GM18508 (cell line): Measurements from ENCODE around the gene ATP2C2.
"Not testable (repeated sequence)": the region's sequence is repeated elsewhere in the genome, so short reads cannot be mapped to it uniquely, and the experiment has no call there.

Experiments
- ATAC-seq: cut with Tn5 transposase; IDR thresholded peaks from one replicate; pipeline ENCODE4 v1.9.1; 2021; ENCODE audit warnings: moderate number of reproducible peaks; ENCODE audit not compliant: insufficient read depth, unreplicated experiment

Gene ATP2C2, protein sequence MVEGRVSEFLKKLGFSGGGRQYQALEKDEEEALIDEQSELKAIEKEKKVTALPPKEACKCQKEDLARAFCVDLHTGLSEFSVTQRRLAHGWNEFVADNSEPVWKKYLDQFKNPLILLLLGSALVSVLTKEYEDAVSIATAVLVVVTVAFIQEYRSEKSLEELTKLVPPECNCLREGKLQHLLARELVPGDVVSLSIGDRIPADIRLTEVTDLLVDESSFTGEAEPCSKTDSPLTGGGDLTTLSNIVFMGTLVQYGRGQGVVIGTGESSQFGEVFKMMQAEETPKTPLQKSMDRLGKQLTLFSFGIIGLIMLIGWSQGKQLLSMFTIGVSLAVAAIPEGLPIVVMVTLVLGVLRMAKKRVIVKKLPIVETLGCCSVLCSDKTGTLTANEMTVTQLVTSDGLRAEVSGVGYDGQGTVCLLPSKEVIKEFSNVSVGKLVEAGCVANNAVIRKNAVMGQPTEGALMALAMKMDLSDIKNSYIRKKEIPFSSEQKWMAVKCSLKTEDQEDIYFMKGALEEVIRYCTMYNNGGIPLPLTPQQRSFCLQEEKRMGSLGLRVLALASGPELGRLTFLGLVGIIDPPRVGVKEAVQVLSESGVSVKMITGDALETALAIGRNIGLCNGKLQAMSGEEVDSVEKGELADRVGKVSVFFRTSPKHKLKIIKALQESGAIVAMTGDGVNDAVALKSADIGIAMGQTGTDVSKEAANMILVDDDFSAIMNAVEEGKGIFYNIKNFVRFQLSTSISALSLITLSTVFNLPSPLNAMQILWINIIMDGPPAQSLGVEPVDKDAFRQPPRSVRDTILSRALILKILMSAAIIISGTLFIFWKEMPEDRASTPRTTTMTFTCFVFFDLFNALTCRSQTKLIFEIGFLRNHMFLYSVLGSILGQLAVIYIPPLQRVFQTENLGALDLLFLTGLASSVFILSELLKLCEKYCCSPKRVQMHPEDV

DNA sequence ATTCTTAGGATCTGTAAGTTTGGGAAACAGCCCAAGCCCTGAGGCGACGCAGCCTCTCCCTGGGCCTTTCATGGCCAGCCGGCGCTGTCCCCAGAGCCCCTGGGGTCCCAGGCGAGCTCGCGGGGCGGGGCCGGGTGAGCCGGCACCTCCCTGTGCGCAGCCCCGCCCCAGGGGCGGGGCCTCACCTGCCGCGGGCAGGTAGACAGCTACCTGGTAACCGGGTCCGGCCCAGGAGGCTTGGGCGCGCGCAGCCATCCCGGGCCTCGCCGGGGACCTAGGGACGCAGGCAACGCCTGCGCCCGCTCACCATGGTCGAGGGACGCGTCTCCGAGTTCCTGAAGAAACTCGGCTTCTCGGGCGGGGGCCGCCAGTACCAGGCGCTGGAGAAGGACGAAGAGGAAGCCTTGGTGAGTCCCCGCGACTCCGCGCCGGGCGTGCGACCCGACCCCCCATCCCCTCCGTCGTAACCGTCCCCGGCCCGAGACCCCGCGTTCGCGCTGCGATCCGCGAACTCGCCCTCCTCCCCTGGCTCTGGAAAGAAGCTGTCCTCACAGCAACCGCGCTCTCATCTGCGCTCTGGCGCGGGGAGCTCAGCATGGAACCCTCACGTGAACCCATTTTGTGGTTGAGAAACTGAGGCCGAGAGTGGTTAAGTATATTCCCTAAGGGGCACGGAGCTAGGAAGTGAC, at the start of gene ATP2C2:
ATP2C2 (plus strand) TSS at position 231 of the 689 bp plus-strand sequence; CDS start at position 309, 78 bp downstream.
- ATAC-seq = no peak

DNA sequence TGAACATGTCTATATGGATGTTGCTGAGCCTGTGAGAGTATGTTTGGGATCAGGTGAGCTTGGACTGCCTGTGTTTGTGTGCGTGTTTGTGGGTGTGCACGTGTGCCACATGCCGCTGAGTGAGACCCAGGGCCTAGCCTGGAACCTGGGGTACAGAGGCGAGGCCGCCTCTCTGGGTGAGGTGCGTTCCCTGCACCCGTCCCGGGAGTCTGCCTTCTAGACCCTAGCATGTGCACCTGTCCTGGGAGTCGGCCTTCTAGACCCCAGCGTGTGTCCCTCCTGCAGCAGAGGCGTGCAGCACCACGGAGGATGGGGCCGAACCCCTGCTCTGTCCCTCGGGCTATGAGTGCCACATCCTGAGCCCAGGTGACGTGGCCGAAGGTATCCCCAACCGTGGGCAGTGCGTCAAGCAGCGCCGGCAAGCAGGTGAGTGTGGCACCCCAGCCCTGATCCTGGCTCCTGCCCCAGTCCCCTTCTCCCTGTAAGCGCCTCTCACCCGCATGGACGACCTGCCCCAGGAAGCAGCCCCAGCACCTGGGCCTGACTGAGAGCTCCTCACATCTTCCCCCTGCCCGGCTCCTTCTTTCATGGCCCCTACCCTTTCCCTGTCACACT, 49.1 kb upstream of the ATP2C2 start:
- ATAC-seq = no peak

DNA sequence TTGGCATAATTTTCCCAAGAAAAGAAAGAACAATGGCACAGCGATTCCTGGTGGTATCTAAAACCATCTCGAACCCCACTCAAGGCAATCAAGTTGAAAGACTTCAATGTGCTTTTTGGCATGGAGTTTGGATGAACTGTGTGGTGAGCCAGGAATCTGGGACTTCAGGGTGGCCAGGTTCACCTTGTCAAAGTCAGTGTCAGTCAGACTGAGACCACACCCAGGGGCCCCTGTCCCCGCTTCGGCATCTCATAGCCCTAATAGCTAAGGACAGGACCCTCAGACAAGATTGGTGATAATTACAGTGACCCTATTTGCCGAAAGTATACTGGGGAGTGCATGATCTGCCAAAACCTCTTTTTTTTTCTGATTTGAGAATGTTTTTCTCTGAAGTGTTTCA, 47.8 kb upstream of the ATP2C2 start:
- ATAC-seq = no peak

DNA sequence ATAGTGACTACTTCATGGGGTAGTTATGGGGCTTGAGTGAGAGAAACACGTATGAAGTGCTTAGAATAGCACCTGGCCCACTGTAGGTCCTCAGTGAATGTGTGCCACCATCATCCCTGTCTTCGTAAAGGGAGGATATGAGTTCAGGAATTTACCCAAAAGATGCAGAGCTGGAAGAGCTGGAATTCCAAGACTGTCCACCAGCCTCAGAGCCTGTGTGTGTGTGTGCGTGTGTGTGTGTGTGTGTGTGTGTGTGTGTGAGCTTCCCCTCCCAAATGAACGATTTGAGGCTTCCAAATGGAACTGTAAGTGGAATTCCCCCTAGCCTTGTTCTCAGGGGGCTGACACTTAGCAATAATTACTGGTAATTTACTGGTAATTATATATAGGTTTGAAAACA, 46.4 kb upstream of the ATP2C2 start:
- ATAC-seq = no peak

DNA sequence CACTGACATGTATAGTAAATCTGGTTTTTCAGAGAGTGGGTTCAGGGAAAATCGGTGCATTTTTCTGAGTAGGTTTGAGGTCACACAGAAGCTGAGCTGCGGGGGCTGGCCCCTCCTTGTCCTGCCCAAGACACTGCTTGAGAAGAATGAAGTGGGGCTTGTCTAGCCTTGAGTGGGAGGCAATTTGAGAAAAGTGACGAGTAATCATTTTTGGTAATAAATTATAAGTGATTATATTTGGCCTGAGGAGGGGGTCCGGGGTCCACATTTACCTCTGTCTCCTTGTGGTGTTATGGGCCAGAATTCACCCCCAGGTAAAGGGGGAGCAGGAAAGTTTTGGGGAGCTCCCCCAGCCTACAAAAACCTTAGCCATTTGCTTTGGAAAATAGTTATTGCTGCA, 45.6 kb upstream of the ATP2C2 start:
- ATAC-seq = no peak

DNA sequence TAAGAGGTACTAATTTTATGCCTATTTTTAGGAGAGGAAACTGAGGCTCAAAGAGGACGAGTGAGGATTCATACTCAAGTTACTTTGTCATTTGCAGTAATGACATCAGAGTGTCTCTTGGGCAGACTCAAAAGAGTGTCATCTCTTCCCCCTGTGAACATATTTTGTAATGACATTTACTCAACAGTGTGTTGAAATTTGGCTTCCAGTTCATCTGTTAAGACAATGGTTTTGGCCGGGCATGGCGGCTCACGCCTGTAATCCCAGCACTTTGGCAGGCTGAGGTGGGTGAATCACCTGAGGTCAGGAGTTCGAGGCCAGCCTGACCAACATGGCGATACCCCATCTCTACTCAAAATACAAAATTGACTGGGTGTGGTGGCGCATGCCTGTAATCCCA, 44.7 kb upstream of the ATP2C2 start:
- ATAC-seq = no peak

DNA sequence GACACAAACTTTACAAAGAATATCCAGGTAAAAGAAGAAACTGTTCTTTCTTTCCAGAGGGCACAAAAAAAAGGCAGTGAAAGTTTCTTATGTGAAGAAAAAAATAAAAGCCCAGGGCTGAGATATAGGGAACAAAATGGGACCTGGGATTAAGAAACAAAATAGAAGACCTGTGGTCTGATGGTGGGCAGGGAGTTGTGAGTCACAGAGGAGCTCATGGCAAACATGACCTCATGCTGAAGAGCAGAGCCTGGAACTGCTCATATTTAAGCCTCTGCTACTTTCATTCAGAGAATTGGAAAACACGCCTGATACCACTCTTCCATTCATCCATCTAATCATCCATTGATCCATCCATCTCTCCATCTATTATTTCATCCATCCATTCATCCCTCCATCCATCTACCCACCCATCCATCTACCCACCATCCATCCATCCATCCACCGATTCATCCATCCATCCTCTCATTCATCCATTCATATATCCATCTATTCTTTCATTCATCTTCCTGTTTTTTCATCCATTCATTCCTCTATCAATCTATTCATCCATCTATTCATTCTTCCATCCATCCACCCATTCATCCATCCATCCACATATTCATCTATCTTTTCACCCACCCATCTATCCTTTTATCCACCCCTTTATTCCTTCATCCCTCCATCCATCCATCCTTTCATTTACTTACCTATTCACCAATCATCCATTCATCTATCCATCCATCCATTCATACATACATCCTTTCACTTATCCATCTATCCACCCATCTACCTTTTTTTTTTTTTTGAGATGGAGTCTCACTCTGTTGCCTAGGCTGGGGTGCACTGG, 43.7 kb upstream of the ATP2C2 start:
- ATAC-seq = no peak

DNA sequence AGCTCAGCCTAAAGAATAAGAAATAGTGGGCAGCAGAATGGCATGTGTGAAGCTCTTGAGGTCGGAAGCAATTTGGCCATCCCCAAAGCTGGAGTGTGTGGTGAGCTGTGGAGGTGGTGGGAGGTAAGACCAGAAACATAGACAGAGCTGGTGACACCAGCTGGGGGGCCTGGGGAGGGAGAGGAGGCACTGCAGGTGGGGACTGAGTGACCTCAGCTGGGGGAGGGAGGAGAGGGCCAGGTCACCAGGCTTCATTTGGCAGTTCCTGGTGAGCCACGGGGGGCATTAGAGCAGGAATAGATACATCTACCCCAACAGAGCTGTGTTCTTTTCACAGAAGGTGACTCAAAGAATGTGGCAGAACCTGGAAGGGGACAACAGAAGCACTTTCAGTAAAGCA, 41.8 kb upstream of the ATP2C2 start:
- ATAC-seq = no peak

DNA sequence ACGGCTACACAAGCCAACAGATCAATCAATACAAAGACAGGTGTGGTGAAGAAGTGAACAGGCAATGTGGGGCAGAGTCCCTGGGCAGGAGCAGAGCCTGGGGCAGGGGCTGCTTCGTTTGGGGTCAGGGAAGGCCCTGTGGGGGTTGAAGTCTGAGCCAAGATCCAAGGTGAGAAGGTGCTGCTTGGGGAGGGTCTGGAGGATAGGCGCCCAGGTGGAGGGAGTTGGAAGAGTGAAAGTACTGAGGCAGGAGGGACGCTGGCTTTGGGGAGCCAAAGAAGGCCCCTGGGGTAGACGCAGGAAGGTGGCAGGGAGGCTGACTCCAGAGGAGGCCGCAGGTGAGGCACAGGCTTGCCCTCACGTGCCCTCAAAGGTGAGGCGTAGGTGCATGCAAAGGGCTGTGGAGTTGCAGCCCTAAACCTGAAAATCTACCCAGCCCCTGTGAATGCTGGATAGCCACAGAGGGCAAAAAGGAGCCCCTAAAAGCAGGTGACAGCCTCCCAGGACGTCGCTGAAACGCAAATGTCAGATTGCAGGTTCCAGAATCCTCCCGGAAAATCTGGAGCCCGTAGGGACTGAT, 40.3 kb upstream of the ATP2C2 start:
- ATAC-seq = no peak

DNA sequence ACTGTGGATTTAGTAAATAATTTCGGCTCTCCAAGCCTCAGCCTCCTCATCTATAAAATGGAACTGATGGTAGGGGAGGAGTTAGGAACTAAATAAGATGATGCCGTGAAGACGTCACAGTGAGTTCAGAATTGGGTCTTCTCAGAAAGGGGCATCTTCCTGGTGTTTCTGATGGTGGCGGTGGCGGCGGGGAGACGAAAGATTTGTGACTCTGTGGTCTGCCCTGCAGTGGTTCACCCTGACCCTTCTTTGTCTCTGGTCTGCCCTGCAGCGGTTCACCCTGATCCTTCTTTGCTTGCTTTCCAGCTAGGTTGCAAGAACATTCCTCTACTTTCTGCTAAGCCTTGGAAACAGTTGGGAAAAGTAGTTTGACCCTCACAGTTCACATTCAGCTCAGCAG, 39.3 kb upstream of the ATP2C2 start:
- ATAC-seq = no peak

DNA sequence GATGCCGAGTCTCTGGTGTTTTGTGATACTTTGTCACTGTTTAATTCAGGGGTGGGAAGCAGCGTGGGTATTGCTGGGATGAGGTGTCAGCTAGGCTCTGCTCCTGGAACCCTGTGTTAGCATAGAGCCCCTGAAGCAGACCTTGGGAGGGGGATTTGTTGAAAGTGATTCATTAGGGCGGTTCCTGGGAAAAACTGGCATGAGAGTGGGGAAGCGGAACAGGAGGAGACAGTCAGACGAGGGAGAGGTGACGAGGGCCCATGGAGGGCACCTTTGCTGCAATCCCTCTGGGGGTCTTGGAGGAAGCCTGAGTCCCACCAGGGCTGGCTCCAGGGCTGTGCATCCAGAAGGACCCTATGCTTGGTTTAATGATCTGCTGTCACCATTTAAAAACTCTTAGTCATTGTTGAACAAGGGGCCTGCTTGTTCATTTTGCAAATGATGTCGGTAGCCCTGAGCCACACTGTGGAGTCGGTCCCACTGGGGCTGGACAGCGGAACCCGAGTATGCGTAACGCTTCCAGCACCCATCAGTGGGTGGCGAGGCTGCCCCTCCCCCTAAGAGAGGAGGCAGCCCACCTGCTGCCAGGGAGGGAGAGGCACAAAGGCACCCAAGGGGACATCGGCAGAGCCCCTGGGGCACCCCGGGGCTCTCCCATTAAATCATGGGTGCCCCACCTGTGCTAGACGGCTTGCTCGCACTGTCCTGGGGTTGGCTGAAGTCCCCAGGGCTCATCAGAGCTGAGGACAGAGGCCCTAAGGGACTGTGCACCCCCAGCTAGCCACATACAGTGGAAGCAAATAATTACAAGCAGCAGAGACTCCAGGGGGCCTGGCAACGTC, 38.3 kb upstream of the ATP2C2 start:
- ATAC-seq = no peak

DNA sequence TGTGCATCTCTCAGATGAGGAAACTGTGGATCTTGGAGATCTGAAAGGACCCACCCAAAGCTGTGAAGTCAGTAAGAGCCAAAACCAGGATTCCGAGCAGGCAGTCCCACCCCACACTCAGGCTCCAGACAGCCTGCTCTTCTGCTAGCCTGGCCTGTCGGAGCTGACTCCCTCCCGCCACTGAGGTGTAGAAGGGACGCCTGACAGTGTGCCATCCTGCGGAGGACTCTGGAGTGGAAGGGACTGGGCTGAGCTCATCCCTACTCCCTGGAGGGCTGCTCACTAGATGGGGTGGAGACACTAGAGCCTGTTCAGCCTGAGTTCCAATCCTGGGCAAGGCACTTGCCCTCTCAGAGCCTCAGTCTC, 37.7 kb upstream of the ATP2C2 start:
- no peak for ATAC-seq

DNA sequence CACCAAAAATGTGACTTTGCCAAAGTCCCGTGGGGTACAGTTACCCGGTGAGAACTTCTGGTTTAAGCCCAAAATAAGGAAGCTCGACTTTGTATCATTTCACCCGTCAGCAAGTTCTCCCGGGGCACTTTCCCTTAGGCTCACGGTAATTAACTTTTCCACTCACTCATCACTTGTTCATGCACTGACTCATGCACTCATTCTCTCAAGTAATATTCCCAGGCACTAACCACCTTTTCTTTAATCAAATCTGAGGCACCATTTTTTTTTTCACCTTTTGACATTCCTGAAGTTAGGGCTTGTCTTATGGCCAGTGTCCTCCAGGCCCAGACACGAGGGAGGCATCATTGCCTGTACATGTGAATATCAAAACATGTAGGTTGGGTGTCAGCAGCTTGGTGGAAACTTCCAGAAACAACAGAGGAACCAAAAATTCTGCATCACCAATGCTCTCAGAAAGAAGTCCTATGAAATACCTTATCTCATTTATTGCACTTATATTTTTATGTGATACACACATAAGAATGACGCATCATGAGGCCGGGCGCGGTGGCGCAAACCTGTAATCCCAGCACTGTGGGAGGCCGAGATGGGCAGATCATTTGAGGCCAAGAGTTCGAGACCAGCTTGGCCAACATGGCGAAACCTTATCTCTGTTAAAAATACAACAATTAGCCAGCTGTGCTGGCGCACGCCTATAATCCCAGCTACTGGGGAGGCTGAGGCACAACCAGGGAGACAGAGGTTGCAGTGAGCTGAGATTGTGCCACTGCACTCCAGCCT, 36.1 kb upstream of the ATP2C2 start:
- no peak for ATAC-seq

DNA sequence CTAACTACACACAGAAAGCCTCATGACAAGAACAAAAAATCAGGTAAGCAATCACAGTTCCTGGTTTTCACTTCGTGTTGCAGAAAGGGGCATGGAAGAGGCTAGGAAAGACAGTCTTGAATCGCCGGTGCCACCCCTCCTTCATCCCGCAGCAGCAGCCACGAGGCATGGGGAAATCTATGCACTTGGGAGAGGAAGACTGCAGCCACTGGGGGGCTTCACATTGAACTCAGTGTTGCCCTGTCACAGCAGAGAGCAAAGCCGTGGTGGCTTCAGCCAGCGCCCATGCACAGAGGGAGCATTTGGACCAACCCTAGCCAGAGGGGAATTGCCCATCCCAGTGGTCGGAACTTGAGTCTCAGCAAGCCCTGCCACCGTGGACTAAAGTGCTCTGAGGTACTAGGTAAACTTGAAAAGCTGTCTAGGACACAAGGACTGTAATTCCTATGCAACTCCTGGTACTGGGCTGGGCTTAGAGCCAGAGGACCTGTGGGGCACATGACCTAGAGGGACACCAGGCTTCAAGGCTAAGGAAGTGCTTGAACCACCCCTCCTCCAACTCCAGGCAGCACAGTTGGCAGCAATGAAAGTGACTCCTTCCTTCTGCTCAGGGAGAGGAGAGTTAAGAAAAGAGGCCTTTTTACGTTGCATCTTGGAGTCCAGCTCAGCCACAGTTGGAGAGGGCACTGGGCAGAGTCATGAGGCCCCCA, 35.2 kb upstream of the ATP2C2 start:
- no peak for ATAC-seq

DNA sequence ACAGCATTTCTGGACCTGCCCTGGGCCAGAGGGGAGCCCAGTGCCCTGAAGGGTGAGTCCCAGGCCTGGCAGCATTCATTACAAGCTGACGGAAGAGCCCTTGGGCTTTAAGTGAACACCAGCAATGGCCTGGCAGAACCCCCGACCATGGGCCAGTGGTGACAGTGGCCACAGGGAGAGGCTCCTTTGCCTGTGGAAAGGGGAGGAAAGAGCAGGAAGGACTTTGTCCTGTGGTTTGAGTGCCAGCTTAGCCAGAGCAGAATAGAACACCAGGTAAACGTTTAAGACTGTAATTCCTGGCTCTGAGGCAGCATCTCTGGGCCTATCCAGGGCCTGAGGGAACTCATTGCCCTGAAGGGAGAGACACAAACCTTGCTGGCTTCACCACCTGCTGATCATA, 34.3 kb upstream of the ATP2C2 start:
- ATAC-seq = no peak

DNA sequence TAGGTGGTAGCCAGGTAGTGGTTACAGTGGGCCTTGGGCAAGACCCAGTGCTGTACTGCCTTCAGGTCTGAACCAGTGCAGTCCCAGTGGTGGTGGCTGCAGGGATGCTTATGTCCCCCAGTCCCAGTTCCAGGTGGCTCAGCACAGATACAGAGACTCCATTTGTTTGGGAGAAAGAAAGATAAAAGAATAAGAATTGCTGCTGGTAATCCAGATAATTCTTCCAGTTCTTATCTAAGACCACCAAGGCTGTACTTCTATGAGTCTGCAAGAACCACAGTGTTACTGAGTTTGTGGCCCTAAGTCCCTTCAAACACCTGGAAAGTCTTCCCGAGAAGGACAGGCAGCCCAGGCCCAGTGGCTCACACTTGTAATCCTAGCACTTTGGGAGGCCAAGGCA, 33.9 kb upstream of the ATP2C2 start:
- ATAC-seq = no peak

DNA sequence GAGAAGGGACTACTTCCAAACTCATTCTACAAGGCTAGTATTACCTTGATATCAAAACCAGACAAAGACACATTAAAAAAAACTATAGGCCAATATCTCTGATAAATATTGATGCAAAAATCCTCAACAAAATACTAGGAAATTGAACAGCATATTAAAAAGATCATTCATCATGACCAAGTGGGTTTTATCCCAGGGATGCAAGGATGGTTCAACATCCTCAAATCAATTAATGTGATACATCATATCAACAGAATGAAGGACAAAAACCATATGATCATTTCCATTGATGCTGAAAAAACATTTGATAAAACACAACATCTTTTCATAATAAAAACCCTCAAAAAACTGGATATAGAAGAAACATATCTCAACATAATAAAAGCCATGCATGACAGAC, 31.1 kb upstream of the ATP2C2 start:
- ATAC-seq = not testable (repeated sequence)
